Osteoblast (primary cell): ENCODE results near the gene INSIG2. TPM values are rescaled to one million over a fixed set of nuclear protein-coding genes. Genes with fewer than 3 reads are reported as not detected.

Experiments
- DNase-seq: peaks from one replicate; pipeline ENCODE4 v3.0.0; 2011; ENCODE audit warnings: low spot score, mixed read lengths; ENCODE audit not compliant: insufficient read length; ENCODE audit errors: missing footprints
- H2AFZ ChIP-seq: 2 replicates; pipeline ENCODE4 v1.6.0; 2011; ENCODE audit warnings: mild to moderate bottlenecking, low read length
- H3K27ac ChIP-seq: 2 replicates; pipeline ENCODE4 v1.5.1; 2011; ENCODE audit warnings: mild to moderate bottlenecking, low read depth, low read length, moderate library complexity
- H3K27me3 ChIP-seq: 2 replicates; pipeline ENCODE4 v1.6.0; 2012; ENCODE audit warnings: mild to moderate bottlenecking, control low read depth, inconsistent platforms, low read length, moderate library complexity; ENCODE audit not compliant: insufficient read depth
- H3K36me3 ChIP-seq: 2 replicates; pipeline ENCODE4 v1.5.1; 2011; ENCODE audit warnings: mild to moderate bottlenecking, low read length, control low read depth, moderate library complexity; ENCODE audit not compliant: insufficient read depth
- H3K4me1 ChIP-seq: 2 replicates; pipeline ENCODE4 v1.5.1; 2011; ENCODE audit warnings: mild to moderate bottlenecking, low read length, control low read depth, moderate library complexity; ENCODE audit not compliant: insufficient read depth
- H3K4me2 ChIP-seq: 2 replicates; pipeline ENCODE4 v1.6.0; 2011; ENCODE audit warnings: mild to moderate bottlenecking, low read length; ENCODE audit not compliant: insufficient read depth
- H3K4me3 ChIP-seq: fragments of 200-600 bp; sonication (generic); 3 replicates; pipeline ENCODE4 v1.5.1; 2012; ENCODE audit warnings: mild to moderate bottlenecking, low read length, inconsistent platforms; ENCODE audit not compliant: insufficient read depth
- H3K79me2 ChIP-seq: 2 replicates; pipeline ENCODE4 v1.6.0; 2012; ENCODE audit warnings: mild to moderate bottlenecking, low read length, control low read depth, inconsistent platforms; ENCODE audit not compliant: insufficient read depth
- H3K9me3 ChIP-seq: 2 replicates; pipeline ENCODE4 v1.5.1; 2011; ENCODE audit warnings: low read depth, low read length, control low read depth
- H4K20me1 ChIP-seq: 2 replicates; pipeline ENCODE4 v1.6.0; 2012; ENCODE audit warnings: mild to moderate bottlenecking, low read length, control low read depth; ENCODE audit not compliant: insufficient read depth
- CTCF ChIP-seq: IDR thresholded peaks from 2 replicates; pipeline ENCODE4 v1.5.1; 2011; ENCODE audit warnings: mild to moderate bottlenecking, low read depth, low read length, moderate library complexity; ENCODE audit errors: extremely low read depth
- total RNA-seq: library from RNA; depleted of rRNA; stranded (reverse); fragments of >200 nt; gene quantifications from 2 replicates; pipeline ENCODE4 v1.2.3, GENCODE V29; 2012

The INSIG2 gene
- total RNA-seq, 1 donor = 20.6 TPM

- Histone ChIP-seq H3K27me3 (no peaks in the 10 kb centered on the region), H3K4me1 (peaks cover 8% of the 10 kb centered on the region), H3K36me3 (peaks cover 9% of the 10 kb centered on the region), H3K27ac (no peak overlapping the region), H3K9me3 (no peaks in the 10 kb centered on the region), H2AFZ (no peak overlapping the region), H4K20me1 (peaks cover 24% of the 10 kb centered on the region), H3K4me2 (no peak overlapping the region), H3K4me3 (no peak overlapping the region), H3K79me2 (peaks cover 40% of the 10 kb centered on the region)
- no peak for TF ChIP-seq CTCF
- DNase-seq = no peak
Observed at GRCh38 chr2:118097657-118098056, 9.4 kb downstream of the INSIG2 start.

- Histone ChIP-seq H3K9me3 (no peaks in the 10 kb centered on the region), H3K79me2 (peaks cover 38% of the 10 kb centered on the region), H3K4me1 (peaks cover 8% of the 10 kb centered on the region), H4K20me1 (peaks cover 24% of the 10 kb centered on the region), H3K36me3 (peaks cover 9% of the 10 kb centered on the region), H3K4me2 (no peak overlapping the region), H2AFZ (no peak overlapping the region), H3K27ac (no peak overlapping the region), H3K4me3 (no peak overlapping the region), H3K27me3 (no peaks in the 10 kb centered on the region)
- TF ChIP-seq CTCF = no peak
- DNase-seq = no peak
Observed at GRCh38 chr2:118098307-118099030, 10.2 kb downstream of the INSIG2 start.

GRCh38 chr2:118102433-118103082, 14.3 kb downstream of the INSIG2 start:
- Histone ChIP-seq H3K9me3 (no peaks in the 10 kb centered on the region), H3K4me3 (no peak overlapping the region), H3K27ac (no peak overlapping the region), H2AFZ (no peak overlapping the region), H4K20me1 (peaks cover 7% of the 10 kb centered on the region), H3K36me3 (peaks cover 12% of the 10 kb centered on the region), H3K27me3 (no peaks in the 10 kb centered on the region), H3K4me1 (no peaks in the 10 kb centered on the region), H3K79me2 (peaks cover 13% of the 10 kb centered on the region), H3K4me2 (no peak overlapping the region)
- TF ChIP-seq CTCF = no peak
- DNase-seq = no peak
